Muscle layer of duodenum (tissue), 2 donors: ENCODE measurements around the gene PRPF6.
A peak's percentile ranks its signal among the peaks of the same experiment; 100 is the strongest.

Experiments used
- H3K27ac ChIP-seq: one replicate; pipeline ENCODE4 v1.7.0; 2013; ENCODE audit warnings: mild to moderate bottlenecking, low read length
- H3K27me3 ChIP-seq: one replicate; pipeline ENCODE4 v1.7.0; 2013; ENCODE audit warnings: low read depth, mild to moderate bottlenecking, control low read depth, low read length
- H3K36me3 ChIP-seq, 2 donors: one replicate each; pipeline ENCODE4 v1.7.0; 2013; ENCODE audit warnings: low read length in 2 of 2, control low read depth in 1 of 2, mild to moderate bottlenecking in 1 of 2; ENCODE audit not compliant: insufficient read depth in 2 of 2, control insufficient read depth in 1 of 2
- H3K4me1 ChIP-seq, 2 donors: one replicate each; pipeline ENCODE4 v1.7.0; 2013; ENCODE audit warnings: low read length in 2 of 2, mild to moderate bottlenecking in 2 of 2, control low read depth in 1 of 2, moderate library complexity in 1 of 2; ENCODE audit not compliant: insufficient read depth in 2 of 2, control insufficient read depth in 1 of 2
- H3K4me3 ChIP-seq, 2 donors: one replicate each; pipeline ENCODE4 v1.7.0; 2013; ENCODE audit warnings: low read length in 2 of 2, low read depth in 1 of 2, mild to moderate bottlenecking in 1 of 2
- H3K9me3 ChIP-seq, 2 donors: one replicate each; pipeline ENCODE4 v1.7.0; 2013; ENCODE audit warnings: low read length in 2 of 2, control low read depth in 1 of 2, mild to moderate bottlenecking in 1 of 2; ENCODE audit not compliant: control insufficient read depth in 1 of 2
- donor health status: healthy.

The PRPF6 gene

GRCh38 chr20:64069614-64070243, 88.8 kb downstream of the PRPF6 start:
- no peak overlapping the region for H3K4me3 ChIP-seq
- H3K27me3 ChIP-seq = no peaks in the 10 kb centered on the region
- no peak overlapping the region for H3K27ac ChIP-seq
- peaks cover 0 to 29% of the 10 kb centered on the region in 2 donors for H3K36me3 ChIP-seq
- H3K4me1 ChIP-seq = peaks cover 0 to 1% of the 10 kb centered on the region in 2 donors
- no peaks in the 10 kb centered on the region for H3K9me3 ChIP-seq

DNA sequence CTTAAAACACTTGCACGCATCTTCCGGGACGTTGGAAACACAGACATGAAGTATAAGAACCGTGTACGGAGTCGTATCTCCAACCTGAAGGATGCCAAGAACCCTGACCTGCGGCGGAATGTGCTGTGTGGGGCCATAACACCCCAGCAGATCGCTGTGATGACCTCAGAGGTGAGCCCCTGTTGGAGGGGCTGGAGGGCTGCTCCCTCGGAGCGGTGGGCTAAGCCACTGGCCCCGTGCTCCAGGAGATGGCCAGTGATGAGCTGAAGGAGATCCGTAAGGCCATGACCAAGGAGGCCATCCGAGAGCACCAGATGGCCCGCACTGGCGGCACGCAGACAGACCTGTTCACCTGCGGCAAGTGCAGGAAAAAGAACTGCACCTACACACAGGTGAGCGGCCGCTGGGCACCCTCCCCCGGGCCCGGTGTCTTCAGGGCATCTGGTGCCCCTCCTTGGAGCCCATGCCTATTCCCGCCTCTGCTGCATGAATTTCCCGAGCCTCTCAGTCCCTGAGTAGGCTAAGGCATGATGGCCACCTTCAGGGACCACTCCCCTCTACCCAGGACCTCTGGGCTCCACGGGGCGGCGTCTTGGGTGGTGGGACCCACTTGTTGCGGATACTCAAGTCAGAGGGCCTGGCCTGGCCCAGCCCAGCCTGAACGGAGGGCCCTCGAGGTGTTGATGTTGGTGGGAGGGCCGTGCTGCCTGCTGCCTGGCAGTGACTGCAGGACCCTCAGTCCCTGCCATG, 89.5 kb downstream of the PRPF6 start:
- no peaks in the 10 kb centered on the region for H3K4me1 ChIP-seq
- no peak overlapping the region for H3K27ac ChIP-seq
- no peak overlapping the region for H3K4me3 ChIP-seq
- no peaks in the 10 kb centered on the region for H3K9me3 ChIP-seq
- no peaks in the 10 kb centered on the region for H3K27me3 ChIP-seq
- peaks cover 0 to 29% of the 10 kb centered on the region in 2 donors for H3K36me3 ChIP-seq

DNA sequence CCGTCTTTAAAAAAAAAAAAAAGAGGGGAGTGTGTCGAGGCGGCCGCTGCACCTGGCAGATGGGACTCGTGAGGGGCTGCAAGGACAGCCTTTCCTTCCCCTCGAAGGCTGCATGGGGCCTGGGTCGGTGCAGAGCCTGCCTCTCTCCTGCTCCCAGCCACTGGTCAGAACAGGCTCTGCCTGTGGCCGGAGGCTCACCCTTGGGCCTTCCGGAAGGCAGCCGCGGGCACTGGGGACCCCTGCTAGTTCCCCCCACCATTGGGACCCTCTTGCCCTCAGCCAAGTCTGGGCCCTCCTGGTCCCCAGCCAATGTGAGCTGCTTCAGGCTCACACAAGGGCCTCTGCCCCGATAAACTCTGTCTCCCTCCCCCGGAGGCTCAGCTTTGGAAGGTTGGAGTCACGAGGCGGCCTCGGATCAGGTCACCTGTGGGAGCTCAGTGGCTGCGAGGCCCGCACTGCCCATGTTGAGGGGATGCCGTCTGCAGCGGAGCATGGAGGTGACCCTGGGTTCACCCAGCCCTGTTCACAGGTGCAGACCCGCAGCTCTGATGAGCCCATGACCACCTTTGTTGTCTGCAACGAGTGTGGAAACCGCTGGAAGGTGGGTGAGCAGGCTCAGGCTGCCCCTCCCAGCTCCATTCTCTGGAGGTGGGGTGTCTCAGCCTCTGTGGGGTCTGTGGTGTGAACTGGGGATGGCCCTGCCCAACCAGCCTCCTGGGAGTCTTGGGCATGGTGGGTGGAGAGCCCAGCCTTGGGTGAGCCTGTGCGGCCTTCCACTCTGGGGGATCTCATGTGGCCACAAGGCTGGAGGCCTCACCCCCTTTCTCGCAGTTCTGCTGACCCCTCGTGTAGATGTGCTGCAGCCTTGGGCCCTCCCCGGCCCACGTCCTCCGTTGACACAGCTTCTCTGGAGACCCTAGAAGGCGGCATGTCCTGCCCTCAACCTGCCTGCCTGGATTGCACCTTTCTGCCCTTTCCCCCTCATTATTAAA, 90.7 kb downstream of the PRPF6 start:
- peaks cover 0 to 29% of the 10 kb centered on the region in 2 donors for H3K36me3 ChIP-seq
- no peak overlapping the region for H3K27ac ChIP-seq
- H3K9me3 ChIP-seq = no peaks in the 10 kb centered on the region
- no peaks in the 10 kb centered on the region for H3K27me3 ChIP-seq
- no peak overlapping the region for H3K4me3 ChIP-seq
- no peaks in the 10 kb centered on the region for H3K4me1 ChIP-seq

DNA sequence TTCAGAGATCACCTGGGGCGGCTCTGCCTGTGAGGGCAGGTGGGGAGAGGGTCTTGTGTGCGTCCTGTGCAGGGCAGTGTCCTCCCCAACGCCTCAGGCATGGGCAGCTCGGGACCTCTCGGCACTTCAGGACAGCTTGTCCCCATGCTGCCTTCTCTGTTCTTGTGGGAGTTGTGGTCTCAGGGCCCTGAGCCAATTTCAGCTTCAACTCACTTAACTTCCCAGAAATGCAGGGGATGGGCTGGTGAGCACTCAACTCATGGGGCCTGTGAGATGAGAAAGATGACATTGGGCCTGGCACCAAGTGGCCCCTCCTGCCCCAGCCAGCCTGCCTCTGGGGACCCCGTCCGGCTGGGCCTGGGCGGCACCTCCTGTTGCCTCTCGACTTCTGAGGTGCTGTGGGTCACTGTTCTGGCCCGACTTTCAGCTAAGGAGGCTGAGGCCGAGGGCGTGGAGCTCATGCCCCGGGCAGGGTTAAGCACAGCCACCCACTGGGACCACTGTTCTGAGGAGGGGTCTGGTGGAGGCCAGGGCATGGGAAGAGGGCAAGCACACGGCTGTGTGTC, 91.6 kb downstream of the PRPF6 start:
- H3K4me1 ChIP-seq = no peaks in the 10 kb centered on the region
- no peaks in the 10 kb centered on the region for H3K9me3 ChIP-seq
- no peak overlapping the region for H3K4me3 ChIP-seq
- no peak overlapping the region for H3K27ac ChIP-seq
- no peaks in the 10 kb centered on the region for H3K27me3 ChIP-seq
- H3K36me3 ChIP-seq = peaks cover 0 to 29% of the 10 kb centered on the region in 2 donors

- peaks cover 2% of the 10 kb centered on the region in 2 donors for H3K4me1 ChIP-seq
- no peaks in the 10 kb centered on the region for H3K9me3 ChIP-seq
- H3K27me3 ChIP-seq = no peaks in the 10 kb centered on the region
- no peak overlapping the region for H3K4me3 ChIP-seq
- peaks cover 0 to 29% of the 10 kb centered on the region in 2 donors for H3K36me3 ChIP-seq
- no peak overlapping the region for H3K27ac ChIP-seq
These were observed 92.7 kb downstream of the PRPF6 start for GRCh38 chr20:64073476-64074183.

DNA sequence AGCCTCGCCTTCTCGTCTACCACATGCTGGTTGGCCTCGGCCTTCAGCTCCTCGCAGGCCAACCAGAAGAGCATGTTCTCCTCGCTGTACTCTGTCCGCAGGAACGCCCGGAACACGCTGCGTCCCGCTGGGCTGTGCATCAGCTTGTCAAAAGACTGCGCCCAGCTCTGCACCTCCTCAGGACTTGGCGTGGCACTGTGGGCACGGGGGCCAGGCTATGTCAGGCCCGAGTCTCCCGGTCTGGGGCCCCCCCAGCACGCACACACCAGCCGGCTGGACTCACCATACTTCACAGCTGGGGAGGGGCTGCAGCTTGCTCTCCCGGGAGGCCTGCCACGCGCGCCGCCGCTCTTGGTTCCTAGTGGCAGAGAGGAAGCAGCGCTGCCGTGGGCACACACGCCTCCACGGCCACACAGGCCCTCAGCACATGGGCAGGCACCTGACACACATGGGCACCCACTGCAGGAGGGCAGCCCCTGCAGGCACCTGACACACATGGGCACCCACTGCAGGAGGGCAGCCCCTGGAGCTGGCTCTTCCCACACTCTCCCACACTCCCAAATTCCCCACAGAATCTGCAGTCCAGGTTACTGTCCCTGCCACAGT, 93.4 kb downstream of the PRPF6 start:
- no peaks in the 10 kb centered on the region for H3K9me3 ChIP-seq
- no peak overlapping the region for H3K4me3 ChIP-seq
- no peak overlapping the region for H3K27ac ChIP-seq
- H3K4me1 ChIP-seq = peaks cover 8 to 9% of the 10 kb centered on the region in 2 donors
- H3K27me3 ChIP-seq = no peaks in the 10 kb centered on the region
- peaks cover 0 to 29% of the 10 kb centered on the region in 2 donors for H3K36me3 ChIP-seq

DNA sequence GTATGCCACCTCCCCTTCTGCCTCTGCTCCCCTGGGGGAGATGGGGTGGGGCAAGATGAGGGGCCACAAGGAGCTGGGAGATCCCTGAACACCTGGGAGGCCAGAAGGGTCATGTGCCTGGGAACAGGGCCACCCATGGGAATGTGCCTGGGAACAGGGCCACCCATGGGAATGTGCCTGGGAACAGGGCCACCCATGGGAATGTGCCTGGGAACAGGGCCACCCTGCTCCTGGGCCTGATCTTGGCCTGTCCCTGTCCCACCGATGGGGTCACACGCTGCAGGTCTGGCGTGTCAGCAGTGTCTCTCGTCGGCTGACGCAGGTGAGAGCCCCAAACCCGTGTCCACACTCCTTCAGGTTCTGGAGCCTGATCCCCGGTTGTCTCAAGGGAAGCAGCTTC, 94.0 kb downstream of the PRPF6 start:
- Histone ChIP-seq H3K27ac (no peak overlapping the region), H3K4me3 (no peak overlapping the region), H3K27me3 (no peaks in the 10 kb centered on the region), H3K36me3 (peaks cover 0 to 29% of the 10 kb centered on the region in 2 donors), H3K9me3 (no peaks in the 10 kb centered on the region), H3K4me1 (peaks cover 8 to 10% of the 10 kb centered on the region in 2 donors)

DNA sequence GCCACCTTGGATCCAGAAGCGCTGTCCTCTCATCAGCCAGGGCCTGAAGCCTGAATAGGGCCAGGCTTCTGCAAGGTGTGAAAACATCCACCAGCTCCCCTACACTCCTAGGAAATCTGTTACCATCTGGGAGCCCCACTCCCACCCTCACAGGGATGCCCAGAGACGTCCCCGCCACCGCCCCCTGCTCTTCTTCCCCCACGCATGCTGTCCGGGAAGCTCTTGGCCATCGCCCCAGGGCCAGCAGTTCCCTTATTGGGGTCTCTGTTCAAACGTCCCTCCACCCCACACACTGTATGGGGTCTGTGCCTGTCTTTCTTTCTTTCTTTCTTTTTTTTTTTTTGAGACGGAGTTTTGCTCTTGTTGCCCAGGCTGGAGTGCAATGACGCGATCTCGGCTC, 94.6 kb downstream of the PRPF6 start:
- H3K9me3 ChIP-seq = no peaks in the 10 kb centered on the region
- no peak overlapping the region for H3K27ac ChIP-seq

GRCh38 chr20:64076061-64076997, 95.4 kb downstream of the PRPF6 start:
- peak overlapping the region in 1 of 2 donors; percentile 82 for H3K4me3 ChIP-seq
- no peak overlapping the region for H3K27ac ChIP-seq
- H3K36me3 ChIP-seq = peaks cover 0 to 29% of the 10 kb centered on the region in 2 donors
- H3K27me3 ChIP-seq = no peaks in the 10 kb centered on the region
- peaks cover 8 to 10% of the 10 kb centered on the region in 2 donors for H3K4me1 ChIP-seq
- H3K9me3 ChIP-seq = no peaks in the 10 kb centered on the region

More for the DNA sequence above, 94.6 kb downstream of the PRPF6 start:
- Histone ChIP-seq H3K27me3 (no peaks in the 10 kb centered on the region), H3K4me3 (no peak overlapping the region), H3K36me3 (peaks cover 0 to 29% of the 10 kb centered on the region in 2 donors), H3K4me1 (peaks cover 8 to 10% of the 10 kb centered on the region in 2 donors)
